ENCODE measurements around the gene PCDHGC5.

- no peak for TF ChIP-seq EZH2 (IDR thresholded peaks at IDR 0.05)
- no peak; the same call in 1 of the 2 replicates for TF ChIP-seq POLR2AphosphoS5 (IDR thresholded peaks at IDR 0.05; ENCODE audit: borderline replicate concordance, low read depth, low read length)
- TF ChIP-seq FOXP2 (optimal IDR thresholded peaks at IDR 0.05; ENCODE audit: control extremely low read depth, extremely low read length, insufficient read depth): no peak
Measured at GRCh38 chr5:141512911-141513626, 24.2 kb downstream of the PCDHGC5 start.
